K562 (cell line): ENCODE measurements around the gene KATNB1. TPM values are rescaled to one million over a fixed set of nuclear protein-coding genes. Genes with fewer than 3 reads are reported as not detected.

ENCODE experiments used
- ATAC-seq: fragments of 200-7000 bp; cut with Tn5 transposase; 3 replicates; pipeline ENCODE4 v1.9.1; 2020; ENCODE audit warnings: moderate library complexity
- BruUV-seq: library from RNA; stranded (reverse); fragments of 400-500 nt; replicated peaks from 2 replicates; lab custom pipeline; 2021; lab: Mats Ljungman, UMichigan
- CTCF ChIA-PET: fragments of 300-600 bp; formaldehyde crosslinking; extraction: SDS; loops from one replicate; lab custom pipeline; 2021; ENCODE audit warnings: low intra/inter-chr PET ratio; lab: Yijun Ruan, JAX
- POLR2A ChIA-PET: fragments of 300-600, 350-650 bp; sonication (Branson Sonifier 250); formaldehyde crosslinking; extraction: SDS; loops from one replicate; lab custom pipeline; 2021; ENCODE audit warnings: antibody characterized with exemption, inconsistent platforms; lab: Yijun Ruan, JAX
- DNase-seq, 4 experiments: peaks; one replicate each; pipeline versions ENCODE4 v3.0.0 to v3.0.0-alpha.2; 2011 to 2018; ENCODE audit warnings: low spot score in 3 of 4, mixed read lengths in 3 of 4; ENCODE audit errors: extremely low read depth in 1 of 4
- FAIRE-seq: peaks from 2 replicates; lab custom pipeline; 2011; peaks lifted over from hg19 to GRCh38; lab: Jason Lieb, UNC
- H2AFZ ChIP-seq: 2 replicates; pipeline ENCODE4 v1.6.0; 2011; ENCODE audit warnings: low read depth, low read length, control low read depth, inconsistent platforms
- H3K27ac ChIP-seq: fragments of 200-600 bp; 3 replicates; pipeline ENCODE4 v1.8.0; 2011; ENCODE audit warnings: low read depth, mild to moderate bottlenecking, control low read depth, inconsistent platforms, low read length, moderate library complexity, mixed read lengths; ENCODE audit errors: extremely low read depth
- H3K27me3 ChIP-seq, 2 experiments: fragments of 300-600 bp in 1 of 2; 2 replicates in 1 of 2; 3 replicates in 1 of 2; pipeline versions ENCODE4 v1.6.0 to v1.8.0; 2011; ENCODE audit warnings: inconsistent platforms in 2 of 2, low read length in 2 of 2, mild to moderate bottlenecking in 1 of 2, mixed read lengths in 1 of 2, moderate library complexity in 1 of 2; ENCODE audit not compliant: control insufficient read depth in 2 of 2, insufficient read depth in 2 of 2
- H3K36me3 ChIP-seq: fragments of 300-600 bp; 3 replicates; pipeline ENCODE4 v1.8.0; 2011; ENCODE audit warnings: mild to moderate bottlenecking, low read length, inconsistent platforms; ENCODE audit not compliant: control insufficient read depth, insufficient read depth
- H3K4me1 ChIP-seq, 2 experiments: fragments of 200-600 bp in 1 of 2; replicated peaks in 1 of 2; 2 replicates in 1 of 2; 3 replicates in 1 of 2; pipeline versions ENCODE4 v1.5.1 to v1.8.0; 2011; ENCODE audit warnings: inconsistent platforms in 2 of 2, low read length in 2 of 2, mild to moderate bottlenecking in 1 of 2, mixed read lengths in 1 of 2, moderate library complexity in 1 of 2; ENCODE audit not compliant: control insufficient read depth in 2 of 2, insufficient read depth in 2 of 2
- H3K4me2 ChIP-seq: 2 replicates; pipeline ENCODE4 v1.6.1; 2011; ENCODE audit warnings: low read length, control low read depth, inconsistent platforms, mixed read lengths; ENCODE audit not compliant: insufficient read depth
- H3K4me3 ChIP-seq: fragments of 200-600 bp; sonication (generic), shearing (Covaris generic); 2 replicates; pipeline ENCODE4 v1.5.1; 2016; ENCODE audit warnings: control low read depth, inconsistent platforms
- H3K79me2 ChIP-seq: fragments of 200-600 bp; 3 replicates; pipeline ENCODE4 v1.8.0; 2011; ENCODE audit warnings: low read length, inconsistent platforms; ENCODE audit not compliant: control insufficient read depth, insufficient read depth
- H3K9ac ChIP-seq, 2 experiments: 2 replicates each; pipeline versions ENCODE4 v1.6.0 to v1.6.1; 2011; ENCODE audit warnings: low read depth in 2 of 2, low read length in 2 of 2, control low read depth in 1 of 2, inconsistent platforms in 1 of 2, mild to moderate bottlenecking in 1 of 2, mixed read lengths in 1 of 2; ENCODE audit not compliant: insufficient read depth in 1 of 2
- H3K9me1 ChIP-seq: one replicate; pipeline ENCODE4 v1.6.0; 2011; ENCODE audit warnings: inconsistent platforms, mild to moderate bottlenecking, low read length, moderate library complexity; ENCODE audit not compliant: control insufficient read depth, insufficient read depth
- H3K9me3 ChIP-seq: replicated peaks from 2 replicates; pipeline ENCODE4 v1.5.1; 2011; ENCODE audit warnings: low read depth, low read length, inconsistent platforms; ENCODE audit not compliant: control insufficient read depth, insufficient read depth
- H4K20me1 ChIP-seq: replicated peaks from 2 replicates; pipeline ENCODE4 v1.6.1; 2011; ENCODE audit warnings: low read length, inconsistent platforms, mixed read lengths; ENCODE audit not compliant: control insufficient read depth, insufficient read depth
- ATF1 ChIP-seq, 2 experiments: fragments of 450-650 bp in 1 of 2; IDR thresholded peaks; 2 replicates each; pipeline ENCODE4 v1.6.1; 2016; ENCODE audit warnings: missing compliant biosample characterization in 1 of 2, missing genetic modification characterization in 1 of 2
- CBX1 ChIP-seq: sonication (generic); IDR thresholded peaks from 2 replicates; pipeline ENCODE4 v1.6.1; 2016; ENCODE audit warnings: antibody characterized with exemption, low read depth, mild to moderate bottlenecking
- CTCF ChIP-seq, 3 experiments: IDR thresholded peaks in 2 of 3; conservative IDR thresholded peaks in 1 of 3; 2 replicates each; pipeline ENCODE4 v1.5.1; 2011 to 2012; ENCODE audit warnings: low read length in 3 of 3, mild to moderate bottlenecking in 3 of 3, control low read depth in 2 of 3, improper control_type of control experiment in 1 of 3, inconsistent platforms in 1 of 3, low read depth in 1 of 3, mixed read lengths in 1 of 3, moderate library complexity in 1 of 3; ENCODE audit not compliant: insufficient read depth in 2 of 3
- DEAF1 ChIP-seq: fragments of 450-650 bp; formaldehyde crosslinking; IDR thresholded peaks from 2 replicates; pipeline ENCODE4 v1.4.0; 2020; ENCODE audit warnings: mild to moderate bottlenecking, moderate library complexity
- ESRRA ChIP-seq: fragments of 450-650 bp; IDR thresholded peaks from 2 replicates; pipeline ENCODE4 v1.6.1; 2014; ENCODE audit warnings: low read depth, mild to moderate bottlenecking, moderate library complexity, borderline replicate concordance
- IFI16 ChIP-seq: fragments of 250-450 bp; sonication (Bioruptor Pico); IDR thresholded peaks from 2 replicates; pipeline ENCODE4 v2.1.2; 2022; ENCODE audit warnings: mild to moderate bottlenecking, inconsistent platforms
- KLF16 ChIP-seq: IDR thresholded peaks from 2 replicates; pipeline ENCODE4 v1.6.1; 2016; ENCODE audit warnings: antibody characterized with exemption
- MYC ChIP-seq, 2 experiments: fragments of 250-450 bp in 1 of 2; sonication (Bioruptor Pico) in 1 of 2; IDR thresholded peaks; 2 replicates each; pipeline versions ENCODE4 v1.5.1 to v1.6.1; 2012 to 2021; ENCODE audit warnings: low read depth in 2 of 2, borderline replicate concordance in 1 of 2, improper control_type of control experiment in 1 of 2, low read length in 1 of 2, mild to moderate bottlenecking in 1 of 2, moderate library complexity in 1 of 2
- NFYB ChIP-seq: IDR thresholded peaks from 2 replicates; pipeline ENCODE4 v1.6.1; 2011; ENCODE audit warnings: mild to moderate bottlenecking, moderate library complexity; ENCODE audit not compliant: insufficient read length; ENCODE audit errors: extremely low read depth
- PKNOX1 ChIP-seq: fragments of 450-650 bp; IDR thresholded peaks from 2 replicates; pipeline ENCODE4 v1.6.1; 2016
- XRCC4 ChIP-seq: IDR thresholded peaks from one replicate; pipeline ENCODE4 v1.6.1; 2011; ENCODE audit not compliant: insufficient read depth, insufficient read length; ENCODE audit errors: extremely low read depth
- ZBTB8A ChIP-seq: fragments of 450-650 bp; IDR thresholded peaks from 2 replicates; pipeline ENCODE4 v1.6.1; 2018; ENCODE audit warnings: mild to moderate bottlenecking, moderate library complexity; ENCODE audit not compliant: partially characterized antibody
- ZC3H11A ChIP-seq: IDR thresholded peaks from 2 replicates; pipeline ENCODE4 v1.6.1; 2012; ENCODE audit warnings: low read depth, low read length, improper control_type of control experiment
- ZNF586 ChIP-seq: fragments of 450-650 bp; formaldehyde crosslinking; conservative IDR thresholded peaks from 2 replicates; pipeline ENCODE4 v1.4.0; 2020; ENCODE audit warnings: mild to moderate bottlenecking, moderate library complexity
- ZNF589 ChIP-seq: fragments of 200-800 bp; sonication (Bioruptor generic); IDR thresholded peaks from 2 replicates; pipeline ENCODE4 v1.6.1; 2016; ENCODE audit warnings: low read depth, missing genetic modification characterization, missing compliant biosample characterization
- ZNF696 ChIP-seq: fragments of 250-450 bp; sonication (Bioruptor Pico); conservative IDR thresholded peaks from 2 replicates; pipeline ENCODE4 v1.4.0; 2020; ENCODE audit warnings: mild to moderate bottlenecking, moderate library complexity
- WGBS: fragments of 100-300 bp; shearing (Covaris generic); methylation state at CpG from one replicate; pipeline ENCODE4 v1.1.6; 2016; ENCODE audit warnings: low coverage, mixed read lengths; ENCODE audit not compliant: insufficient coverage; ENCODE audit errors: missing lambda C conversion rate; 5-methylcytosine and 5-hydroxymethylcytosine counted together
- in situ Hi-C: fragments of 300-500 bp; cut with MboI; formaldehyde crosslinking; loops from 4 replicates; pipeline ENCODE4 v1.15.0; 2018; ENCODE audit warnings: inconsistent platforms, mixed read lengths
- intact Hi-C: fragments of 100-400 bp; cut with micrococcal nuclease; formaldehyde crosslinking; loops from 2 replicates; pipeline ENCODE4 v1.14.2; 2022
- polyA plus RNA-seq, 8 experiments: library from polyadenylated mRNA; depleted of rRNA in 4 of 8; stranded (reverse) in 5 of 8; unstranded in 3 of 8; fragments of >200 nt; fragmentation: Nextera tagmentation in 2 of 8; fragmentation: Illumina TruSeq in 1 of 8; extraction: Ambion mirVana in 2 of 8; extraction: Trizol in 1 of 8; gene quantifications; 2 replicates each; pipeline versions ENCODE4 v1.2.1 to v1.2.3, GENCODE V29; 2011 to 2014; ENCODE audit warnings: inconsistent platforms in 1 of 8, missing spikeins in 1 of 8
- total RNA-seq, 7 experiments: library from RNA; depleted of rRNA in 6 of 7; stranded (reverse); fragments of >200 nt in 6 of 7; fragmentation: Illumina TruSeq in 2 of 7; extraction: Trizol in 2 of 7; gene quantifications; 2 replicates each; pipeline versions ENCODE4 v1.2.1 to v1.2.3, GENCODE V29; 2011 to 2021; ENCODE audit warnings: low replicate concordance in 1 of 7

Gene KATNB1
- total and polyA plus RNA-seq, 9 of the 15 experiments (the other 6 are each of a cell fraction or from before 2014, with no cell fraction given): 1.2 to 52.6 (median 21.9) TPM

- ChIA-PET CTCF (no interaction called here), POLR2A (interaction anchor here (0.6 to 1.5 kb wide), 3 partner anchors 12 to 89 kb away, joined by 3 to 8 read pairs (median 5); partner anchors contain the start of gene KATNB1)
- in situ Hi-C loops: no loop called here
- no peaks in the 10 kb centered on the region for H3K36me3 ChIP-seq
- H3K4me1 ChIP-seq: peaks cover 12 to 14% of the 10 kb centered on the region in 2 experiments
- 22% methylated on average over 7 of the region's 7 CpGs for WGBS
- H3K79me2 ChIP-seq: no peaks in the 10 kb centered on the region
- intact Hi-C loops: loop anchor here (5.0 kb wide), 1 partner anchor 131 kb away; no protein-coding TSS in a partner anchor
- H3K9me1 ChIP-seq: no peaks in the 10 kb centered on the region
- peak overlapping the region in 1 of 2 experiments; percentile 10; a peak in 1 of 4 replicates for H3K9ac ChIP-seq
- no peak overlapping the region for H3K4me2 ChIP-seq
- no peak overlapping the region for H3K27ac ChIP-seq
- ATAC-seq (peak; percentile 75), DNase-seq (peak; percentile 42 to 67 (median 50)), FAIRE-seq (peak; percentile 35)
- peak overlapping the region; percentile 15; the same call in 1 of the 2 replicates for H2AFZ ChIP-seq
- H3K4me3 ChIP-seq: no peak overlapping the region
- H3K27me3 ChIP-seq: peaks cover 0 to 6% of the 10 kb centered on the region in 2 experiments; a peak in 1 of 5 replicates
- no peaks in the 10 kb centered on the region for H3K9me3 ChIP-seq
- no TSS peak for BruUV-seq
- H4K20me1 ChIP-seq: no peaks in the 10 kb centered on the region
- TF ChIP-seq PKNOX1 (no peak), CBX1 (0 out of 2 replicates have a peak, but pooled peaks have one; percentile 45), ZNF696 (CRISPR knock-in tag) (no peak), MYC (IDR thresholded peaks at IDR 0.05; ENCODE audit: low read depth, low read length) (peak; percentile 25; the same call in 1 of the 2 replicates), MYC (CRISPR knock-in tag; IDR thresholded peaks at IDR 0.05; ENCODE audit: borderline replicate concordance, low read depth) (no peak), KLF16 (no peak), DEAF1 (CRISPR knock-in tag) (0 out of 2 replicates have a peak, but pooled peaks have one; percentile 29), ZNF589 (CRISPR knock-in tag) (no peak), XRCC4 (no peak), ATF1 (CRISPR knock-in tag; IDR thresholded peaks at IDR 0.05) (no peak), ATF1 (tag; IDR thresholded peaks at IDR 0.05) (no peak), IFI16 (CRISPR knock-in tag) (no peak), CTCF (IDR thresholded peaks at IDR 0.05 in 2 of 3, conservative IDR thresholded peaks at IDR 0.05 in 1 of 3; ENCODE audit: insufficient read depth in 2 of 3, low read depth in 1 of 3, low read length in 3 of 3) (peak; percentile 66 to 73 (median 67)), ZNF586 (CRISPR knock-in tag) (no peak), ZBTB8A (no peak), NFYB (no peak), ESRRA (peak; percentile 51; the same call in 1 of the 2 replicates), ZC3H11A (no peak)
Observed at GRCh38 chr16:57723170-57723569, 12.4 kb upstream of the KATNB1 start.
